HG03439 (cell line): ENCODE measurements around the gene PAF1.

ENCODE experiments used
- ATAC-seq: cut with Tn5 transposase; IDR thresholded peaks from one replicate; pipeline ENCODE4 v1.9.1; 2021; ENCODE audit warnings: mild to moderate bottlenecking, moderate library complexity; ENCODE audit not compliant: unreplicated experiment

Gene PAF1

GRCh38 chr19:39406656-39407409 lies 15.9 kb upstream of the PAF1 start, which contains the start of gene ZFP36:
ZFP36 (plus strand) TSS chr19:39406847; CDS start chr19:39406905, 58 bp downstream.
- peak; percentile 17 for ATAC-seq

GRCh38 chr19:39405958-39406655 lies 15.2 kb upstream of the PAF1 start:
- ATAC-seq = no peak

- ATAC-seq = no peak
These were observed 14.5 kb upstream of the PAF1 start for GRCh38 chr19:39405261-39405957.

GRCh38 chr19:39403331-39404312 lies 12.7 kb upstream of the PAF1 start:
- ATAC-seq = peak; percentile 29

- no peak for ATAC-seq
These were observed 11.7 kb upstream of the PAF1 start for GRCh38 chr19:39402346-39403300.

GRCh38 chr19:39401549-39402345 lies 10.8 kb upstream of the PAF1 start:
- ATAC-seq = no peak

GRCh38 chr19:39401070-39401548 lies 10.2 kb upstream of the PAF1 start:
- ATAC-seq = no peak

GRCh38 chr19:39400061-39400460 lies 9.2 kb upstream of the PAF1 start:
- no peak for ATAC-seq

- ATAC-seq = no peak
These were observed 8.8 kb upstream of the PAF1 start for GRCh38 chr19:39399668-39400050.

GRCh38 chr19:39398297-39398864 lies 7.5 kb upstream of the PAF1 start:
- no peak for ATAC-seq

- no peak for ATAC-seq
These were observed 6.7 kb upstream of the PAF1 start for GRCh38 chr19:39397360-39398296.

- no peak for ATAC-seq
These were observed 505 bp downstream of the PAF1 start for GRCh38 chr19:39390451-39390750.

- no peak for ATAC-seq
These were observed 1.1 kb downstream of the PAF1 start for GRCh38 chr19:39389631-39390414.

- no peak for ATAC-seq
These were observed 2.2 kb downstream of the PAF1 start for GRCh38 chr19:39388657-39389056.

- ATAC-seq = no peak
These were observed 4.3 kb downstream of the PAF1 start for GRCh38 chr19:39386557-39386956.

GRCh38 chr19:39385629-39386411 lies 5.1 kb downstream of the PAF1 start:
- ATAC-seq = no peak
